ENCODE measurements around the gene ARFGAP3. TPM values are rescaled to one million over a fixed set of nuclear protein-coding genes. Genes with fewer than 3 reads are reported as not detected.

ARFGAP3 gene
- total and polyA plus RNA-seq, 2 experiments from 2014 or later, result 14.8 to 19.1 TPM

DNA sequence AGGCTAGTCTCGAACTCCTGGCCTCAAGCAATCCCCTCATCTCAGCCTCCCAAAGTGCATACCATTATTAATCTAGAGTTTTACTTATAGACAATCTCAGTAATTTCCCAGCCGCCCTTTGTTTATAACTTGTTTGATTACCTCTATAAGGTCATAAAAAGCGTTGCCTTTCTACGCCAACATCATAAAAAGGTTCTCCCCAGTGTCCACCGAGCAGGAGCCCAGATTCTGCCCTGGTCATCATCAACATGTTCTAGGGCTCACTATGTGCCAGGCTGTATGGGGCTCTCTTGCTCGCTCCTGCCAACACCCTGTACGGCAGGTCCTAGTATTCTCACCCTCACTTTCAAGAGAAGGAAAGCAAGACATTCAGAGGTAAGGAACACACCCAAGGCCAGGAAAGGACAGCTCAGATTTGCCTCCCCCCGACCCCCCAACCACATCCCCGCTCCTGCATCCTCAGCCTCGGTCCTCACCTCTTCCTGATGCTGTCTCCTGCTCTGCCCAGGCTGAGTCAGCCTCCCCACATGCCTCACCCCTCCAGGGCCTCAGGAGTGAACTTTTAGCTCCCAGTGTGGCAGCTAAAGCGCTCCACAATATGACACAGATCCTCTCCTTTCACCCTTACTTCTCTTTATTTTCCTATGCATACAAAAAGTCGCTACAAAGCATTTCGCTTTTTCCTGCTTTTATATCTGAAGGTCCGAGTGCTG, 14.3 kb downstream of the ARFGAP3 start:
- no peak overlapping the region for H3K27ac Mint-ChIP-seq
- no peaks in the 10 kb centered on the region for H3K4me1 Mint-ChIP-seq
- Histone ChIP-seq H3K4me2 (no peak overlapping the region), H2AFZ (no peak overlapping the region), H4K20me1 (replicated peaks; ENCODE audit: insufficient read depth) (no peaks in the 10 kb centered on the region; the same call in 1 of the 2 replicates), H3K4me1 (ENCODE audit: insufficient read depth) (peaks cover 4% of the 10 kb centered on the region; the same call in 1 of the 2 replicates), H3K27ac (ENCODE audit: low read depth) (no peak overlapping the region), H3K4me3 (no peak overlapping the region), H3F3A (replicated peaks; ENCODE audit: low read depth) (no peaks in the 10 kb centered on the region), H3K27me3 (ENCODE audit: insufficient read depth) (no peaks in the 10 kb centered on the region), H3K36me3 (ENCODE audit: insufficient read depth) (no peaks in the 10 kb centered on the region), H3K79me2 (replicated peaks; ENCODE audit: insufficient read depth) (no peaks in the 10 kb centered on the region), H3K9me2 (ENCODE audit: insufficient read depth) (no peaks in the 10 kb centered on the region)
- ATAC-seq (no peak), DNase-seq (ENCODE audit: low spot score) (no peak)
- H3K4me3 Mint-ChIP-seq, result no peak overlapping the region
- H3K36me3 Mint-ChIP-seq (ENCODE audit: low read depth), result no peaks in the 10 kb centered on the region
- H3K27me3 Mint-ChIP-seq (ENCODE audit: insufficient read depth, low read depth, poor library complexity), result peaks cover 2% of the 10 kb centered on the region
- no peaks in the 10 kb centered on the region for H3K9me3 Mint-ChIP-seq
- TF ChIP-seq, protein P1, sequence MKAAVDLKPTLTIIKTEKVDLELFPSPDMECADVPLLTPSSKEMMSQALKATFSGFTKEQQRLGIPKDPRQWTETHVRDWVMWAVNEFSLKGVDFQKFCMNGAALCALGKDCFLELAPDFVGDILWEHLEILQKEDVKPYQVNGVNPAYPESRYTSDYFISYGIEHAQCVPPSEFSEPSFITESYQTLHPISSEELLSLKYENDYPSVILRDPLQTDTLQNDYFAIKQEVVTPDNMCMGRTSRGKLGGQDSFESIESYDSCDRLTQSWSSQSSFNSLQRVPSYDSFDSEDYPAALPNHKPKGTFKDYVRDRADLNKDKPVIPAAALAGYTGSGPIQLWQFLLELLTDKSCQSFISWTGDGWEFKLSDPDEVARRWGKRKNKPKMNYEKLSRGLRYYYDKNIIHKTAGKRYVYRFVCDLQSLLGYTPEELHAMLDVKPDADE (IDR thresholded peaks at IDR 0.05), result no peak
- TF ChIP-seq ZNF331 (CRISPR knock-in tag; IDR thresholded peaks at IDR 0.05; ENCODE audit: low read depth), result no peak
- TF ChIP-seq ZNF114 (CRISPR knock-in tag; IDR thresholded peaks at IDR 0.05), result no peak
- TF ChIP-seq EZH2phosphoT487 (IDR thresholded peaks at IDR 0.05; ENCODE audit: unreplicated experiment), result no peak
- TF ChIP-seq, protein P2, sequence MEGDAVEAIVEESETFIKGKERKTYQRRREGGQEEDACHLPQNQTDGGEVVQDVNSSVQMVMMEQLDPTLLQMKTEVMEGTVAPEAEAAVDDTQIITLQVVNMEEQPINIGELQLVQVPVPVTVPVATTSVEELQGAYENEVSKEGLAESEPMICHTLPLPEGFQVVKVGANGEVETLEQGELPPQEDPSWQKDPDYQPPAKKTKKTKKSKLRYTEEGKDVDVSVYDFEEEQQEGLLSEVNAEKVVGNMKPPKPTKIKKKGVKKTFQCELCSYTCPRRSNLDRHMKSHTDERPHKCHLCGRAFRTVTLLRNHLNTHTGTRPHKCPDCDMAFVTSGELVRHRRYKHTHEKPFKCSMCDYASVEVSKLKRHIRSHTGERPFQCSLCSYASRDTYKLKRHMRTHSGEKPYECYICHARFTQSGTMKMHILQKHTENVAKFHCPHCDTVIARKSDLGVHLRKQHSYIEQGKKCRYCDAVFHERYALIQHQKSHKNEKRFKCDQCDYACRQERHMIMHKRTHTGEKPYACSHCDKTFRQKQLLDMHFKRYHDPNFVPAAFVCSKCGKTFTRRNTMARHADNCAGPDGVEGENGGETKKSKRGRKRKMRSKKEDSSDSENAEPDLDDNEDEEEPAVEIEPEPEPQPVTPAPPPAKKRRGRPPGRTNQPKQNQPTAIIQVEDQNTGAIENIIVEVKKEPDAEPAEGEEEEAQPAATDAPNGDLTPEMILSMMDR (conservative IDR thresholded peaks at IDR 0.05; ENCODE audit: low read depth in 2 of 2), result no peak
- TF ChIP-seq JUNB (IDR thresholded peaks at IDR 0.05; ENCODE audit: unreplicated experiment), result no peak
- TF ChIP-seq REST (IDR thresholded peaks at IDR 0.05; ENCODE audit: unreplicated experiment), result no peak
- no peak for TF ChIP-seq ZNF462 (CRISPR knock-in tag; IDR thresholded peaks at IDR 0.05)
- TF ChIP-seq STAT1 (IDR thresholded peaks at IDR 0.05; ENCODE audit: unreplicated experiment), result no peak
- no peak for TF ChIP-seq NANOG (IDR thresholded peaks at IDR 0.05; ENCODE audit: borderline replicate concordance)
- TF ChIP-seq CREB1 (CRISPR knock-in tag; IDR thresholded peaks at IDR 0.05; ENCODE audit: low read depth), result no peak
- TF ChIP-seq POLR2AphosphoS5 (IDR thresholded peaks at IDR 0.05; ENCODE audit: low read depth), result no peak
- TF ChIP-seq EZH2 (IDR thresholded peaks at IDR 0.05; ENCODE audit: low read depth, unreplicated experiment), result no peak

Data from GM23338 (cell line).